Osteoblast (primary cell): ENCODE data around the gene OR5K4. TPM values are rescaled to one million over a fixed set of nuclear protein-coding genes. Genes with fewer than 3 reads are reported as not detected.

Experiments
- DNase-seq: peaks from one replicate; pipeline ENCODE4 v3.0.0; 2011; ENCODE audit warnings: low spot score, mixed read lengths; ENCODE audit not compliant: insufficient read length; ENCODE audit errors: missing footprints
- H2AFZ ChIP-seq: 2 replicates; pipeline ENCODE4 v1.6.0; 2011; ENCODE audit warnings: mild to moderate bottlenecking, low read length
- H3K27ac ChIP-seq: 2 replicates; pipeline ENCODE4 v1.5.1; 2011; ENCODE audit warnings: mild to moderate bottlenecking, low read depth, low read length, moderate library complexity
- H3K27me3 ChIP-seq: 2 replicates; pipeline ENCODE4 v1.6.0; 2012; ENCODE audit warnings: mild to moderate bottlenecking, control low read depth, inconsistent platforms, low read length, moderate library complexity; ENCODE audit not compliant: insufficient read depth
- H3K36me3 ChIP-seq: 2 replicates; pipeline ENCODE4 v1.5.1; 2011; ENCODE audit warnings: mild to moderate bottlenecking, low read length, control low read depth, moderate library complexity; ENCODE audit not compliant: insufficient read depth
- H3K4me1 ChIP-seq: 2 replicates; pipeline ENCODE4 v1.5.1; 2011; ENCODE audit warnings: mild to moderate bottlenecking, low read length, control low read depth, moderate library complexity; ENCODE audit not compliant: insufficient read depth
- H3K4me2 ChIP-seq: 2 replicates; pipeline ENCODE4 v1.6.0; 2011; ENCODE audit warnings: mild to moderate bottlenecking, low read length; ENCODE audit not compliant: insufficient read depth
- H3K4me3 ChIP-seq: fragments of 200-600 bp; sonication (generic); 3 replicates; pipeline ENCODE4 v1.5.1; 2012; ENCODE audit warnings: mild to moderate bottlenecking, low read length, inconsistent platforms; ENCODE audit not compliant: insufficient read depth
- H3K79me2 ChIP-seq: 2 replicates; pipeline ENCODE4 v1.6.0; 2012; ENCODE audit warnings: mild to moderate bottlenecking, low read length, control low read depth, inconsistent platforms; ENCODE audit not compliant: insufficient read depth
- H3K9me3 ChIP-seq: 2 replicates; pipeline ENCODE4 v1.5.1; 2011; ENCODE audit warnings: low read depth, low read length, control low read depth
- H4K20me1 ChIP-seq: 2 replicates; pipeline ENCODE4 v1.6.0; 2012; ENCODE audit warnings: mild to moderate bottlenecking, low read length, control low read depth; ENCODE audit not compliant: insufficient read depth
- total RNA-seq: library from RNA; depleted of rRNA; stranded (reverse); fragments of >200 nt; gene quantifications from 2 replicates; pipeline ENCODE4 v1.2.3, GENCODE V29; 2012
- TF ChIP-seq, protein P1 (sequence below): IDR thresholded peaks from 2 replicates; pipeline ENCODE4 v1.5.1; 2011; ENCODE audit warnings: mild to moderate bottlenecking, low read depth, low read length, moderate library complexity; ENCODE audit errors: extremely low read depth

OR5K4 gene
- total RNA-seq, 1 donor: not detected

DNA sequence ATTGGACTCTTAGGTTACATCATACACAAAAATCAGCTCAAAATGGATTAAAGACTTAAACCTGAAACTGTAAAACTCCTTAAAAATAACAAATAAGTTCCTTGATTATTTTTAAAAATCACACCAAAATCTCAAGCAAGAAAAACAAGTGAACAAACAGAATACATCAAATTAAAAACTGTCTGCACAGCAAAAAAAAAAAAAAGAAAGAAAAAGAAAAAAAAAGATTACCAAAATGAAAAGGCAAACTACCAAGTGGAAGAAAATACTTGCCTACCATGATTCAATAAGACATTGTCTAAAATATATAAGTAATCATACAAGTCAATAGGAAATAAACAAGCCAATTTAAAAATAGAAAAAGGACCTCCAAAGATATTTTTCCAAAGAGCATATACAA lies 17.5 kb downstream of the OR5K4 start:
- no peaks in the 10 kb centered on the region for H3K27me3 ChIP-seq

DNA sequence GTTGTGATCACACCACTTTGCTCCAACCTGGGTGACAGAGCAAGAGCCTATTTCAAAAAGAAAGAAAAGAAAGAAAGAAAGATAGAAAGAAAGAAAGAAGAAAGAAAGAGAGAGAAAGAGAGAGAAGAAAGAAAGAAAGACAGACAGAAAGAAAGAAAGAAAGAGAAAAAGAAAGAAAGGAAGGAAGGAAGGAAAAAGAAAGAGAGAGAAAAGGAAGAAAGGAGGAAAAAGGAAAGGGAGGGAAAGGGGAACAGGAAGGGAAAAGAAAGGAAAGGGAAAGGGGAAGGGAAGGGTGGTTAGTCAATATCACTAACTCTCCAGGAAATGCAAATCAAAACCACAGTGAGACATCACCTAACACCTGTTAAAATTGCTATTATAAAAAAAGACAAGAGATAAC lies 18.2 kb downstream of the OR5K4 start:
- no peak overlapping the region for H3K4me3 ChIP-seq
- H3K4me1 ChIP-seq: no peaks in the 10 kb centered on the region
- no peaks in the 10 kb centered on the region for H3K79me2 ChIP-seq
- no peaks in the 10 kb centered on the region for H3K36me3 ChIP-seq
- no peak overlapping the region for H3K4me2 ChIP-seq
- H3K27ac ChIP-seq: no peak overlapping the region
- DNase-seq: no peak
- TF ChIP-seq, protein P1, sequence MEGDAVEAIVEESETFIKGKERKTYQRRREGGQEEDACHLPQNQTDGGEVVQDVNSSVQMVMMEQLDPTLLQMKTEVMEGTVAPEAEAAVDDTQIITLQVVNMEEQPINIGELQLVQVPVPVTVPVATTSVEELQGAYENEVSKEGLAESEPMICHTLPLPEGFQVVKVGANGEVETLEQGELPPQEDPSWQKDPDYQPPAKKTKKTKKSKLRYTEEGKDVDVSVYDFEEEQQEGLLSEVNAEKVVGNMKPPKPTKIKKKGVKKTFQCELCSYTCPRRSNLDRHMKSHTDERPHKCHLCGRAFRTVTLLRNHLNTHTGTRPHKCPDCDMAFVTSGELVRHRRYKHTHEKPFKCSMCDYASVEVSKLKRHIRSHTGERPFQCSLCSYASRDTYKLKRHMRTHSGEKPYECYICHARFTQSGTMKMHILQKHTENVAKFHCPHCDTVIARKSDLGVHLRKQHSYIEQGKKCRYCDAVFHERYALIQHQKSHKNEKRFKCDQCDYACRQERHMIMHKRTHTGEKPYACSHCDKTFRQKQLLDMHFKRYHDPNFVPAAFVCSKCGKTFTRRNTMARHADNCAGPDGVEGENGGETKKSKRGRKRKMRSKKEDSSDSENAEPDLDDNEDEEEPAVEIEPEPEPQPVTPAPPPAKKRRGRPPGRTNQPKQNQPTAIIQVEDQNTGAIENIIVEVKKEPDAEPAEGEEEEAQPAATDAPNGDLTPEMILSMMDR: no peak
- H3K9me3 ChIP-seq: no peaks in the 10 kb centered on the region
- no peak overlapping the region for H2AFZ ChIP-seq
- H4K20me1 ChIP-seq: no peaks in the 10 kb centered on the region
- H3K27me3 ChIP-seq: no peaks in the 10 kb centered on the region

More for the DNA sequence above, 17.5 kb downstream of the OR5K4 start:
- Histone ChIP-seq H3K4me3 (no peak overlapping the region), H3K4me1 (no peaks in the 10 kb centered on the region), H3K9me3 (no peaks in the 10 kb centered on the region), H3K27ac (no peak overlapping the region), H2AFZ (no peak overlapping the region), H3K36me3 (no peaks in the 10 kb centered on the region), H4K20me1 (no peaks in the 10 kb centered on the region), H3K79me2 (no peaks in the 10 kb centered on the region), H3K4me2 (no peak overlapping the region)
- DNase-seq: no peak
- TF ChIP-seq, protein P1: no peak

DNA sequence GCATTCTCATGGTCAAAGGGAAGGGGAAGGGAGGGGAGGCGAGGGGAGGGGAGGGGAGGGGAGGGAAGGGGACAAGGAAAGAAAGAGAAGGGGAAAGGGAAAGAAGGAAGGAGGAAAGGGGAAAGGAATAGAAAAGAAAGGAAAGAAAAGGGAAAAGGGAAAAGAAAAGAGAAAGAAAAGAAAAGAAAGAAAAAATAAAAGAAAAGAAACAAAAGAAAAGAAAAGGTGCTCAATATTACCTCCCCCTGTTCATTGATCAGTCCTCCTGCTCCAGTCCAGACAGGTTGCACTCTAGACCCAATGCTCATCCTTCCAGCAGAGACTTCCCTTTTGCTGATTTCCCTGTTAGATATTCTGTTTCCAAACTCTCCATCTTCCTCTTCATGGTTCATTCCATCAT lies 18.8 kb downstream of the OR5K4 start:
- no peak for DNase-seq
- Histone ChIP-seq H3K27ac (no peak overlapping the region), H3K36me3 (no peaks in the 10 kb centered on the region), H3K9me3 (no peaks in the 10 kb centered on the region), H3K4me2 (no peak overlapping the region), H3K79me2 (no peaks in the 10 kb centered on the region), H3K27me3 (no peaks in the 10 kb centered on the region), H3K4me1 (no peaks in the 10 kb centered on the region), H3K4me3 (no peak overlapping the region), H4K20me1 (no peaks in the 10 kb centered on the region), H2AFZ (no peak overlapping the region)
- TF ChIP-seq, protein P1: no peak

DNA sequence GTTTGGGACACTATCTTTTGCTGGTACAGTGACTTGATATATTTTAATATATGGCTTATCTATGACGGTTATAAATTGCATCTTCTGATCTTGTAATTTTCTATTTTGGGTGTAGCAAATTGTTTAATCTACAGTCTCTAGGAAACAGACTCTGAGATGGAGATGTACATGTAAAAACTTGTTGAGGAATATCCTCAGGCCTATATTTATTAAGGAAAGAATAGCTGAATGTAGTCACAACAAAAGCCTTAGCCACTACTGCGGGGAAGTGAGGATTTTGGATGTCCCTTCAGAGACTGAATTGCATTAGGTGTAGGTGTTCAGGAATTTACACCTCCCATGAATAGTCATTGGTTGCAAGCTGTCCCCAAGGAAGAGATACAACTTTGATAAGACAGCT lies 23.0 kb downstream of the OR5K4 start:
- Histone ChIP-seq H3K4me2 (no peak overlapping the region), H3K27me3 (no peaks in the 10 kb centered on the region), H2AFZ (no peak overlapping the region), H4K20me1 (no peaks in the 10 kb centered on the region), H3K9me3 (no peaks in the 10 kb centered on the region), H3K4me3 (no peak overlapping the region), H3K27ac (no peak overlapping the region), H3K36me3 (no peaks in the 10 kb centered on the region), H3K4me1 (no peaks in the 10 kb centered on the region), H3K79me2 (no peaks in the 10 kb centered on the region)
- no peak for DNase-seq
- TF ChIP-seq, protein P1: no peak
